Activated CD8-positive, alpha-beta memory T cell treated with anti-CD3 and anti-CD28 coated beads, Interleukin-2, amount 50 U/mL, for 4 hours (primary cell): ENCODE results near the gene USP46.

Experiments used
- DNase-seq: peaks from one replicate; pipeline ENCODE4 v3.0.0-alpha.2; 2020

The USP46 gene

GRCh38 chr4:52651996-52652672 is 7.0 kb downstream of the USP46 start:
- DNase-seq, result no peak

- no peak for DNase-seq
These were observed 10.3 kb downstream of the USP46 start for GRCh38 chr4:52648836-52649235.

GRCh38 chr4:52646741-52647140 is 12.4 kb downstream of the USP46 start:
- no peak for DNase-seq

GRCh38 chr4:52646096-52646495 is 13.0 kb downstream of the USP46 start:
- no peak for DNase-seq

GRCh38 chr4:52645300-52645699 is 13.8 kb downstream of the USP46 start:
- no peak for DNase-seq

GRCh38 chr4:52643785-52644244 is 15.3 kb downstream of the USP46 start:
- no peak for DNase-seq

GRCh38 chr4:52643190-52643589 is 15.9 kb downstream of the USP46 start:
- DNase-seq, result no peak

GRCh38 chr4:52641854-52642563 is 17.1 kb downstream of the USP46 start:
- no peak for DNase-seq

GRCh38 chr4:52640808-52641565 is 18.1 kb downstream of the USP46 start:
- DNase-seq, result no peak

- no peak for DNase-seq
These were observed 20.4 kb downstream of the USP46 start for GRCh38 chr4:52638717-52639116.

- DNase-seq, result no peak
These were observed 22.0 kb downstream of the USP46 start for GRCh38 chr4:52637116-52637515.

GRCh38 chr4:52635560-52635959 is 23.5 kb downstream of the USP46 start:
- DNase-seq, result no peak

GRCh38 chr4:52635130-52635529 is 24.0 kb downstream of the USP46 start:
- no peak for DNase-seq

GRCh38 chr4:52633846-52634245 is 25.3 kb downstream of the USP46 start:
- DNase-seq, result no peak

- DNase-seq, result no peak
These were observed 30.1 kb downstream of the USP46 start for GRCh38 chr4:52628974-52629373.

GRCh38 chr4:52628543-52628942 is 30.6 kb downstream of the USP46 start:
- no peak for DNase-seq

GRCh38 chr4:52627876-52628275 is 31.2 kb downstream of the USP46 start:
- no peak for DNase-seq

GRCh38 chr4:52625216-52625615 is 33.9 kb downstream of the USP46 start:
- DNase-seq, result no peak

- DNase-seq, result no peak
These were observed 36.5 kb downstream of the USP46 start for GRCh38 chr4:52622564-52622963.

- DNase-seq, result no peak
These were observed 37.5 kb downstream of the USP46 start for GRCh38 chr4:52621567-52621966.

GRCh38 chr4:52619591-52619931 is 39.5 kb downstream of the USP46 start:
- no peak for DNase-seq

- DNase-seq, result no peak
These were observed 40.1 kb downstream of the USP46 start for GRCh38 chr4:52618795-52619590.
